NCI-H774 (cell line): ENCODE measurements around the gene TBC1D23.
"Not testable (repeated sequence)": the region's sequence is repeated elsewhere in the genome, so short reads cannot be mapped to it uniquely, and the experiment has no call there.

Experiments used
- DNase-seq: peaks from one replicate; lab custom pipeline; 2025; lab: John Stamatoyannopoulos, UW

Gene TBC1D23

DNA sequence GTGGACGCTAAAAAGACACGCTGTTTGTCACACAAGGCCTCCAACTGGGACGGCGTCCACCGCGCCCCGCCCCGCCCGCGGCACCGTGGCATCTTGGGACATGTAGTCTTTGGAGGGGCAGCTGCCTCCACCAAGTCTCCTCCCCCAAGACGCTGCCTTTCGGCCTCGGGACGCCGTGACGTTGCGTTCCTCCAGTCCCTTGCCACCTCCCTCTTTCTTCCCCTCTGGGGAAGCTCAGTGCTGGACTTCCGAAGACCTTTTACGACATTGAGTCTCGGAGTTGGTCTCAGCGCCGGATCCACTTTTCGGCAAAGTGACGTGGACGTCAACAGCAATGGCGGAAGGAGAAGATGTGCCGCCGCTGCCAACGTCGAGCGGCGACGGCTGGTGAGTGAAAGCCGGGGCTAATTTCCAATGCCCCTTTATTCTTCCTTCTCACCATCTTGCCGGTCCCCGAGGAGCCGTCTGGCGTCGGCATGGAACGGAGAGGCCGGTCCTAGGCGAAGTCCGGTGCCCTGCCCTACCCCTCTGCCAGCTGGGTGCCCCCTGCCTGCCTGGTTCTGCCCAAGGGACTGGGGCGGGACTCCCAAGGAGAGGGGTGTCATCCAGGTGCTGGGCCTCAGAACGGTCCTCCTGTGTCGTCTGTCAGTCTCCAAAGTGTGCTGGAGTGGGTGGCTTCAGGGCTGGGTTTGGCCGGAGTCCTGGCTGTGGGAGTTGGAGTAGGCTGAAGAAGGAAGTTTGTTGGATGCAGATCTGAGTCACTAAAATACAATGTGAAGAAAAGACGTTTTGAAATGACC, at the start of gene TBC1D23:
TSS of gene TBC1D23 (plus strand) at position 308 of the 800 bp plus-strand sequence. CDS start at position 335, 27 bp downstream.
- peak; percentile 92 for DNase-seq

DNA sequence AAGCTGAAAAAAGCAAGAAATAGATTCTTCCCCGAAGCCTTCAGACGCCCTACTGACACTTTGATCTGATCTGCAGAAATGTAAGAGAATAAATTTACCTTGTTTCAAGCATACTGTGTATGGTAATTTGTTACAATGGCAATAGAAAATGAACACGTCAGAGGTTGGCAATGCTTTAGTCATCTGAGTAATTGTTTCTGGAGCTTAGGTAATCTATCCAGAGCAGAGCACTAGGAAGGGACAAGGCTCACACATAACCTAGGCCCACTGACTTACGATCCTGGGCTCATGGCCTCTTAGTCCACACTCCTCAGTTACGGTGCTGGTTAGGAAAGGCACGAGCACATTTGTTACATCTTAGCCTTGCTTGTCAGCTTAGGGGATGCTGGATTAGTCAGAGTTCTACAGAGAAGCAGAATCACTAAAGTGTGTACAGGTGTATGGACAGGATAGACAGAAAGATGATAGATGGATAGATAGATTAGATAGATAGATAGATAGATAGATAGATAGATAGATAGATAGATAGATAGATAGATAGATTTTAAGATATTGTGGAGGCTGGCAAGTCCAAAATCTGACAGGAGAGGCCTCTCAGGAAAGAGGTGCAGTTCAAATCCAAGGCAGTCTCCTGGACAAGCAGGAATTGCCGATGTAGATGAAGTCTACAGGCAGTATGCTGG, 46.8 kb upstream of the TBC1D23 start:
- DNase-seq: no peak

DNA sequence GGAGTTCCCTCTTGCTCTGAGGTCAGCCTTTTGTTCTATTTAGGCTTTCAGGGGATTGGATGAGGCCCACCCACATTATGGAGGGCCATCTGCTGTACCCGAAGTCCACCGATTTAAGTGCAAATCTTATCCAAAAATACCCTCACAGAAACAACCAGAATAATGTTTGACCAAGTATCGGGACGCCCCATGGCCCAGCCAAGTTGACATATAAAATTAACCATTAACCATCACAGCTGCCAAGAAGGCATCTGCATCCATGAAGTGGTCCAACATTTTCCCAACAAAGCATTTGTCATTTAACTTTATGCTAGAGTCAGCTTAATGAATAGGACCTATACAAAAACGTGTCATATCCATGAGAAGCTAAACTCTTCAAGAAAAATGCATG, 46.2 kb upstream of the TBC1D23 start:
- no peak for DNase-seq

DNA sequence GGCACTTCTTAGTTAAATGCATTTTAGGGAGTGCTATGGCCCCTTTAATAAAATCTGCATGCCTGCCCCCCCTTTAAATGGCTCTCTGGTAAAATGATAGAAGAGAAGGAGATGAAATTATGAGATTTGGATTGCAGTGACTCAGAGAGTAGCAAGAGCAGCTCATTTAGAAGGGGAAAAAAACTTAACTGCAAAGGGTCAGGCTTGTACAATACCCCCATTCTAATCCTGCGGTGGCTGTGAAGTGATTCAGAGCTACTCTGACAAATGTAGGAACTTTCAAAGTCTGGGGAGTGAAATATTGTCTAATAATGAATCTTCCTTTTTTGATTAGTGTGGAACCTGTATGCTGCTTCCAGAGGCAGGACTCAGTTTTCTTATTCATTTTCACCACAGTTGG, 44.1 kb upstream of the TBC1D23 start:
- DNase-seq: no peak

DNA sequence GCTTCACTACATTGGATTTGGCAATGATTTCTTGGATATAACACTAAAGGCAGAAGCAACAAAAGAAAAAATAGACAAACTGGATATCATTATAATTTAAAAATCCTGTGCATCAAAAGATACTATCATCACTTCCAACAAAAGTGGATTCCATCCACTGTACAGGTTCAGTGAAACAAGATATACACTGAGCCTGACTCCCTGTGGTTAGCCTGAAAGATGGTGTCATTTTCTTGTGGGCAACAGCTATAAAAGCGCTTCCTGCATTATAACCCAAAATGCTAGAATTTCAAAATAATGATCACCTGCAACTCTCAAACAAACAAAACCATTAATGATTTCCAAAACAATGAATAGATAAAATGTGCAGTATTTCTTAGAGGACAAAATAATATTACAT, 39.6 kb upstream of the TBC1D23 start:
- no peak for DNase-seq

DNA sequence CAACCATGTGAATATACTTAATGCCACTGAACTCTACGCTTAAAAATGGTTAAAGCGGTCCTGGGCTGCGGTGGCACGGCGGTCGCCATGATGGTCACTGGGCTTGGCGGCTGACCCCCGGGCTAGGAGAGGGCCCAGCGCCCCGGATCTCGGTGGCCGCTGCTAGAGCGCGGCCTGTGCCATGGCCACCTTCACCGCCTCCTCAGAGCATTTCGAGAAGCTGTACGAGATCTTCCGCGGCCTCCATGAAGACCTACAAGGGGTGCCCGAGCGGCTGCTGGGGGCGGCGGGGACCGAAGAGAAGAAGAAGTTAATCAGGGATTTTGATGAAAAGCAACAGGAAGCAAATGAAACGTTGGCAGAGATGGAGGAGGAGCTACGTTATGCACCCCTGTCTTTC, 35.6 kb upstream of the TBC1D23 start:
- DNase-seq: no peak

DNA sequence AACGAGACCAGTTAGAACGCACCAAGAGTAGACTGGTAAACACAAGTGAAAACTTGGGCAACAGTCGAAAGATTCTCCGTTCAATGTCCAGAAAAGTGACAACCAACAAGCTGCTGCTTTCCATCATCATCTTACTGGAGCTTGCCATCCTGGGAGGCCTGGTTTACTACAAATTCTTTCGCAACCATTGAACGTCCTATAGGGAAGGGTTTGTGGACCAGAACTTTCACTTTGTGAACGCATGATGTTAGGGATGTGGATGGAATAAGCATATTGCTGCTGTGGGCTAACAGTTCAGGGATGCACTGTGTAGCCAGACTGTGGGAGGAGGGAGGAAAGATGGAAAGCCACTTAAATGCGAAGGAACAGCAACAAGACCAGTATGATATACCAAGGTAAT, 34.9 kb upstream of the TBC1D23 start:
- DNase-seq: no peak

DNA sequence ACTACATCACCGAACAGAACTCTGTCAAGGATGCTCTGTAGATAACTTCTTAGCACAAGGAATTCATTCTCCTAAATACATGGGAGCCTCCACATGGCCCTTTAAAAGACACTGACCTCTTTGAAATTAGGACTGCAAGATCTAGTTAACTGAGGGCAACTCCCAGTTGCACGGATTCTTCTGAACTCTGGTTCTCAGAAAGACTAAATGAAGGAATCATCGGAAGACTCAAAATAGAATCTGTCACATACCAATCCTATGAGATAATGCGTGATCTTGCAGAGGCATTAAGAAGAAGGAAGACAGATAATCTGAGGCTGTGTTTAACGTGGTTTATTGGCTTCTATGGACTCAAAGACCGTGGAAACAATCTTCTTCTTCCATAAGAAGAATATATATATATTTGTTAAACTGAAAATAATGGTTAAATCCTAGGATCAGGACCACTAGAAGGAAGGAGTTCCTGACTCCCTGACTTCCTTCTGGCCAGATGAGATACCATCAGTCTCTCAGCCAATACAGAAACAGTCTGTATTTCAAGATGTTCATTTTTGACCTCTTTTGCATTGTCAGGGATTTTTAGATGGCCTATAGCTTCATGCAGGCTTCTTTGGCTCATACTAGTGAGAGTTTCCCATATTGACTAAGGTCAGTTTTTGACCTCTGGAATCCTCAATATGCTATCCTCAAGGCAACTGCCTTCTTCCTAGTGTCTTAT, 33.9 kb upstream of the TBC1D23 start:
- DNase-seq: no peak

DNA sequence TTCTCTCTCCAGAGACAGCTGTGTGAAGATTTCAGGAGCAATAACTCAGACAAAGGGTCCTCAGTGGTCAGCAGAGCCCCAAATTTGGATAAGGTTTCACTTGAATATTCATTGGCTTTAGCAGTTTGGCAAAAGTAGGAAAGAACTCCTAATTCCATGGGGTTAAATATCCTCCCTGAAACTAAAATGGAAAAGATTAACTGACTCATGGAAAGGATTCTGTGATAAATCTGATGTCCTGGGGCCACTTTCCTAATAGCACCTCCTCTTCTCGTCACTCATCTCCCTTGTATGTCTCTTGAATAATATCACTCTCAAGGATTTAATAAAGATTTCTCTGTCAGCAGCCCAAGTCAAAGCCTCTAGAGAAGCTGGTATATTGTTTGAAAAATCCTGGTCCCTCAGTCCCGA, 33.3 kb upstream of the TBC1D23 start:
- DNase-seq: no peak

DNA sequence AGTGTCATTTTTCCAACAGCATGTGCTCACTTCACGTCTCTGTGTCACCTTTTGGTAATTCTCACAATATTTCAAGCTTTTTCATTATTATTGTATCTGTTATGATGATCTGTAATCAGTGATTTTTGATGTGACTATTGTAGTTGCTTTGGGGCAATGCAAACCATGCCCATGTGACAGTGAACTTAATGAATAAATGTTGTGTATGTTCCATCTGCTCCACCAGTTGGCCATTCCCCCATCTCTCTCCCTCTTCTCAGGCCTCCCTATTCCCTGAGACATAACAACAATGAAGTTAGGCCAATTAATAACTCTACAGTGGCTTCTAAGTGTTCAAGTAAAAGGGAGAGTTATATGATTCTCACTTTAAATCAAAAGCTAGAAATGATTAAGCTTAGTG, 32.5 kb upstream of the TBC1D23 start:
- no peak for DNase-seq

DNA sequence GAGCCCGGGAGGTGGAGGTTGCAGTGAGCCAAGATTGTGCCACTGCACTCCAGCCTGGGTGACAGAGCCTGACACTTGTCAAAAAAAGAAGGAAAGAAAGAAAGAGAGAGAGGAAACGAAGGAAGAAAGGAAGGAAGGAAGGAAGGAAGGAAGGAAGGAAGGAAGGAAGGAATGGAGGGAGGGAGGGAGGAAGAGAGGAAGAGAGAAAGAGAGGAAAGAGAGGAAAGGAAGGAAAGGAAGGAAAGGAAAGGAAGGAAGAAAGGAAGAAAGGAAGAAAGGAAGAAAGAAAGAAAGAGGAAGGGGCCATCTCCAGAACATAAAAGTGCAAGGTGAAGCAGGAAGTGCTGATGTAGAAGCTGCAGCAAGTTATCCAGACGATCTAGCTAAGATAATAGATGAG, 31.6 kb upstream of the TBC1D23 start:
- DNase-seq: not testable (repeated sequence)

DNA sequence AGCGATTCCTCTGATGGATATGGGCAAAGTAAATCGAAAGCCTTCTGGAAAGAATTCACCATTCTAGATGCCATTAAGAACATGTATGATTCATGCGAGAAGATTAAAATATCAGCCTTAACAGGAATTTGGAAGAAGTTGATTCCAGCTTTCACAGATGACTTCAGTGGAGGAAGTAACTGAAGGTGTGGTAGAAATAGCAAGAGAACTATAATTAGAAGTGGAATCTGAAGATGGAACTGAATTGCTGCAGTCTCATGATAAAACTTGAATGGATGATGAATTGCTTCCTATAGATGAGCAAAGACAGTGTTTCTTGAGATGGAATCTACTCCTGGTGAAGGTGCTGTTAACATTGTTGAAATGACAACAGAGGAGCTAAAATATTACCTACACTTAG, 30.1 kb upstream of the TBC1D23 start:
- DNase-seq: no peak

DNA sequence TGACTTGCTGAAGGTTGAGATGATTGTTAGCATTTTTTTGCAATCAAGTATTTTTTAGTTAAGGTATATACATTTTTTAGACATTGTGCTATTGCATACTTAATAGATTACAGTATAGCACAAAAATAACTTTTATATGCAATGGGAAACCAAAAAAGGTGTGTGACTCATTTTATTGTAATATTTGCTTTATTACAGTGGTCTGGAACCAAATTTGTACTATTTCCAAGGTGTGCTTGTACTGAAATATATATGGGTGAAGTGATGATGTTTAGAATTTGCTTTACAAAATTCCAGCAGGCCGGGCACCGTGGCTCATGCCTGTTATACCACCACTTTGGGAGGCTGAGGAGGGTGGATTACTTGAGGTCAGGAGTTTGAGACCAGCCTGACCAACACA, 29.1 kb upstream of the TBC1D23 start:
- DNase-seq: no peak

DNA sequence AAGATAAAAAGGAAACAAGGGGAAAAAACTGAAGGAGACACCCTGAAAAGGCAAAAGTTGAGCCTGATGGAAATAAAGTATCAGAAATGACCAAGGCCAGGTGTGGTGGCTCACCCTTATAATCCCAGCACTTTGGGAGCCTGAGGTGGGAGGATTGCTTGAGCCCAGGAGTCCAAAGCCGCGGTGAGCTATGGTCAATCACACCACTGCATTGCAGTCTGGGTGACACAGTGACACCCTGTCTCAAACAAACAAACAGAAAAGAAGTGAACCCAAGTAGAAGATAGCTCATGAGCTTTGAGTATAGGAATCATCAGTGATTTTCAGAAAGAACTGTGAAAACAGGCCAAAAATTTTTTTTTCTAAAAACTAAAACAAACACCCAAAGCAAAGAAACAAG, 26.4 kb upstream of the TBC1D23 start:
- no peak for DNase-seq

DNA sequence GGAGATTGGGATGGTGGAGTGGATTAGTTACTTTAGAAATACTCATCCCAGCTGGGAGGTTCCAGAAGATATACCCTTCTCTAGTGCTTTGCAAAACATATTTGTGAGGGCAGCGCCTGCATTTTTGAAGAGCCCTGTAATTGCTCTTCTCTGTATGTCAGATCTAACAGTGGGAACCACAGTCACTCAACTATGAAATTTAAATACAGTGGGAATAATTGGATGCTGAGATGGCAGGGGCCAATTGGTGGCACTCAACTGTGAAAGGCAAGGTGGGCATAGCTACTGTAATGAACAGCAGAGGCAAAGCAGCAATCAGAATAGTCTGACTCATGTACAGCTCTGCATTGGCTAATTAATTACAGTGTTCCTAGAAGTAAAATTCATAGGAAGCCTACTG, 22.2 kb upstream of the TBC1D23 start:
- no peak for DNase-seq

DNA sequence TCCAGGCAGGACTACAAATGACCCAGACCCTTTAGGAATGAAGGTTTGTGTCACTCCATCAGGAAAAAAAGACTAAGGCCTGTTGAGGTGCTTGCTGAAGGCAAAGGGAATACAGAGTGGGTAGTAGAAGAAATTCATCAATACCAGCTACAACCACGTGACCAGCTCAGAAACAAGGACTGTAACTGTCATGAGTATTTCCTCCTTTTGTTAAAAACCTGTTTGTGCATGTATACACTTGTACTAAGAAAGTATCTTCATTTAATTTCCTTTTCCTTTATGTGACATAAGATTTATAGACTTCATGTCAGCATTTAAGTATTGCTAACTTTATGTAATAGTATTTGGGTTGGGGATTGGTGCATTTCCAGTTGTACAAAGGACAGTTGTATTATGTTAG, 18.3 kb upstream of the TBC1D23 start:
- not testable (repeated sequence) for DNase-seq

DNA sequence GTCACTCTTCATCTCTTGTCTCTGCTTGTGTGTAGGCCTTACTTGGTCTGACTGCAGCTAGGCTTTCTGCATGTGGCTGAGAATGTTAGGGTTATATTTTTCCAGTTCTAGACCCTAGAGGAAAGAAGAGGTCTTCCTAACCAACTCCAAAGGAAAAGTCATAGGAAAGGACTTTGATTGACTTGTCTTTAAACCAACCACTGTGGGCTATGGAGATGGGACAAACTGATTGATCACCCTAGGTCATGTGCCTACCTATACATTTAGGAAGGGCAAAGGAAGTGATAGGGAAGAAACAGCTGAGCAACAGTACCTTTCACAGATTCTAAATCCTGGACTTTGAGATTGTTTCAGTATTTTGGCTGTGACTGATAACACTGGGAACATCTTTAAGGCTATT, 16.5 kb upstream of the TBC1D23 start:
- DNase-seq: no peak

DNA sequence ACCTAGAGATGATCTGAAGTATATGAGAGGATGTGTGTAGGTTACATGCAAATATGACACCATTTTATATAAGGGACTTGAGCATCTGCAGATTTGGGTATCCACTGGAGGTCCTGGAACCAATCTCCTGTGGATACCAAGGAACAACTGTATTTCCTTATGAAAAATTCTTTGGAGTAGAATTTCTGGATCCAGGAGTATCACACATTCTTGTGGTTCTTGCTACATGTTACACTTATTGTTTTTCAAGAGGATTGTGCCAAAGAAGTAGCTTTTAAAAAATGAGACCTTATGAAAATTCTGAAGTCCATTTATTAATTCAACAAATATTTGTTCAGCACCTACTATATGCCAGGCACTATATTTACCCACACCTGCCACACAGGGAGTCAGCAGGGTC, 15.7 kb upstream of the TBC1D23 start:
- no peak for DNase-seq

DNA sequence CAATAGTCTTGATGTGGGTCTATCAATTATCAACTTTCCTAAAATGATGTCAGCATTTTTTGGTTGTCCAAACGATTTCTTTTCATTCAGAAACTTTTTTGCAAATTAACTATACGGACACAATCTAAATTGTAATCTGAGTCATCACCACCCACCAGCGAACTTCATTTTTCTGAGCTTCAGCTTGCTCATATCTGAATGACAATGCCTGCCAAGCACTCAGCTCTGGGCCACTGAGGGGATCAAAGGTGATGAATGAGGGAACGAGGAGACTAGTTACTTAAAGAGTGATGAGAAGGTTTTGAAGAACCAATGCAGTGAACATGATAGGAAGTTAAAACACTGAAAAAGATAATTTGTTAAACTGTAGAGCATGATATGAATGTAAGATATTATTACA, 14.9 kb upstream of the TBC1D23 start:
- no peak for DNase-seq

DNA sequence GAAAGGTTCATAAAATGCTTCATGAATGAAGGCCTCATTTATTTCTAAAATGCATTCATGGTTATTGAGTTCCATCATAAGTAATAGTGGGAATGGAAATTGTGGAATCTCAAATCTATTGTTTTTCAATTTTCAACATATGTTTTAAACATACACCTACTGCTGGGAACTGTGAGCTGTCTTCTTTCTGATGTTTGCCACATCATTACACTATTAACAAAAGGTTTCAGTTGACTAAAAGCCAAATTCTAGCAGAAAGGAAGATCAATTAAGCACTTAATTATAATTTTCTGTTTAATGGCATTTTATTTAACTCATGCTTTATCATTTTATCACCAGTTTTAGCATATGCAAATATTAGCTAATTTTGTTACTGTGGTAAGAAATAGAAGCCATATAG, 13.8 kb upstream of the TBC1D23 start:
- DNase-seq: no peak

DNA sequence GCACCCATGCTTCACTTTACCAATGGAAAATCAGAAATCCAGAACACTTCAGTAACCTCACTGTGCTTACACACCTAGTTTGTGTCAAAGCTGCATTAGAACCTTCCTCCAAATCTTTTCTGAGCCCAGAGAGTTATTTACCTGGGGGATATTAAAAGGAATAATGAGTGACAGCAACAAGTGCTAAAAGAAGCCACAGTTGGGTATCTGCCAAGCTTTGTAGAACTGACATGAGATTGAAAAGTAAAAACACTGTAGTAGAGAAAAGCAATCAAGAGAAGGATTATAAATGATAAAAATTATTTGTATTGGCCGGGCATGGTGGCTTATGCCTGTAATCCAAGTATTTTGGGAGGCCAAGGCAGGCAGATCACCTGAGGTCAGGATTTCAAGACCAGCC, 8.8 kb upstream of the TBC1D23 start:
- no peak for DNase-seq

DNA sequence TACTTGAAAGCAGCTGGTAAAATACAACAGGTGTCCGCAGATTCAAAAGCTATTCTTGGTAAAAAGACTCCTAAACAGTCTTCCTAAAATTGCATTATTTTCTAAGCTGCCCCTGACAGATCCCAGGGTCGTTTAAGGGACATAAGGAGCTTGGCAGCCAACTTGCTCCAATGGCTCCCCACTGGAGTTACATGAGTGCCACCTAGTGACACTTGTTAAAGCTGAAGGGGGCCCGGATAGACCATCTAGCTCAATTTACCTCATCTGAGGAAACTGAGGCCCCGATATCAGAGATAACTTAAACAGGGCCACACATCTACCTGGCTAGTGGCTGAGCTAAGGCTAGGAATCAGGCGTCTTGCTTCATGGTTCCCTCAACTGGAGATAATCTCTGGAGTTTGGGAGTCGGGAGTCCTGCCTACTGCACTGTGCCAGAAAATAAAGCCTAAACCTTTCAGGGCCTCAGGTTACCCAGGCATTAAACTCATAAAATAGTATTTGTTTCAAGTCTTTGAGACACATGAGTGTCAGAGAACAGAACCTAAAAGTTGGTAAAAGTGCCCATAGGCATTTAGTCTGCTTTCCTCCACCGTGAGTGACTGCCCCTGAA, 6.5 kb upstream of the TBC1D23 start:
- peak; percentile 51 for DNase-seq

DNA sequence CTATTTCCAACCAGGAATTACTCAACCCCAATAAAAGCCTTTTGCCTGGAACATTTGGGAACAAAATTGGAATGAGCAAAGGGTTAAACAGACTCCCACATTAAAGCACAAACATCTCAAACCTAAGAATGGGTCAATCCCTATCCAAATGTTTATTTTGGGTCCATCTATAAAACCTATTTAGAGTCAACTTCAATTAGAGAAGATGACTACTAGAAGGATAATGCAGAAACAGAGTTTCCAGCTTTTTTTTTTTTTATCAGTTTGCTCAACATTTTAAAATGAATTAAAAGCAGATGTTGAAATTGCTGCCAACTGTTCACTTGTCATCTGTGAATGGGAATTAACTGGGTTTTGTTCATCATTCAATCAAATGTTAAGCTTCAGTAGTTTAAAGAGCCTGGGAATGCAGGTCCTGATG, 4.1 kb upstream of the TBC1D23 start:
- no peak for DNase-seq
